NCI-H2029 (cell line): Measurements from ENCODE around the gene STK39.
A peak's percentile ranks its signal among the peaks of the same experiment; 100 is the strongest.
"Not testable (repeated sequence)": the region's sequence is repeated elsewhere in the genome, so short reads cannot be mapped to it uniquely, and the experiment has no call there.

ENCODE experiments used
- DNase-seq: peaks from one replicate; lab custom pipeline; 2025; lab: John Stamatoyannopoulos, UW

STK39 gene

DNA sequence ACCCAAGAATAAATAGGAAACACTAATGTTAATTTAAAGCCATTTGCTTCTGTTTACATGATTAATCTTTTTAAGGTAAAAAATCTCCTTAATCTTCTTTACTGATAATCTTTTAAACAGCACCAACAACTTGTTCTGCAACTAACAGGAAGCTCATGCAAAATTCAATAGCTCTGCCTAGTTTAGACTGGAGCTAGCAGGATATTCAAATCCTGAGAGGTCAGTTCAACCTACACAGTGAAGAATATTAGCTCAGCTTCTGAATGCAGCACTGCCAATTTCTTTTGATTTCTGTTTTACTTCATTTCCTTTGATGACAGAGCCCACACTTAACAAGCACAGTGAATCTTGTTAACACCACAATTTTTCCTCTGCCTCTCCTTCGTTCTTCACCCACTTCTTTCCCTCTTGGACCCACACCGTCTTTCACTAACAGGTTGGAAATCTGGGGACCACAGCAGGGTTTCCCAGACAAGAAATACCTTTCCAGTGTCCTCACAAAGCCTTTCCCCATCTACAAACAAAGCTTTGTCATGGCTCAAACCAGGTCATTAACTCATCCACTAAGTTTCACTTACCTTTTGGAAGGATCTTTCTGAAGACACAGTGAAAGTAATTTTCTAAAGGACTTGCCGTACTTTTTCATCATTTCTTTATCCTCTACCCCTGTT lies 109.8 kb downstream of the STK39 start:
- peak; percentile 22 for DNase-seq

DNA sequence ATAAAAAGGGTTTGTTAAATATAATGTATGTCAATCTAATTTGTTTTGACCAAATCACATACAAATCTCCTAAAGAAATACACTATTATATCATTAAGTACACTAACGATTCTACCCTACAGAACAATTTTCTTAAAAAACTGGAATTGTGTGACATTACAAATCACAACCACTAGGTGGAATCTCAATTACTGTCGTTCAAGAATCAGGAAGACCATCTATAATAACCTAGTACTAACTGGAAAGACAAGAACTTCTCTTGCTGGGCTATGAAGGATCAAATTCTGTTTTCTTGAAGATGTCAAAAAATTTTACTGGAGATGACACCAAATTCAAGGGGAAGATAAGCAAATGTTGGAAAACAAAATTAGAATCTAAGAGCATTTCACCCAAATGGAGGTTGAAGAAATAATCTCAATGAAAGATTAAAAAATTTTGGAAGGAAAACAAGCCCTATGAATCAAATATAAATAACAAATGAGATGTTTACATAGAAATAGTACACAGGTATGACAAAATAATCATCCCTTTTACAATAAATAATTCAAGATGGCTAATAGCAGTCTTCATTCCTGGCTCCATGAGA lies 110.9 kb downstream of the STK39 start:
- peak; percentile 31 for DNase-seq

GRCh38 chr2:168135630-168136029 lies 111.8 kb downstream of the STK39 start:
- no peak for DNase-seq

GRCh38 chr2:168135121-168135520 lies 112.3 kb downstream of the STK39 start:
- no peak for DNase-seq

DNA sequence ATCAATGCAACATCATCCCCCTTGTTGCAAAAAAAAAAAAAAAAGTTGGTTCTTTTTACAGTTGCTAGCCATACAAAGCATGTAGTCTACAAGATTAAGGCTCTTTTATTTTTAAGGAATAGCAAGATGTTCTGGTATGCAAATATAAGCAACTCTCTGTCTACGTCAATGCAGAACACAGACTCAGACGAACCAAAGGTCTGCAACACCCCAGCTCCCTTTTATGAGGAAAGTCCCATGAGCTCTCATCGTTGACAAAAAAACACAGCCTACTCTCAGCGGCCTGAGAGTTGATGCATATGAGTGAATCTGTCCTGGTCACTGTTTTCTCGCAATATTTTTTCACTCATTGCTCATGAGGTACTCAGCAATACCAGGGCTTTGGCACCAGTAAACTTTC lies 112.9 kb downstream of the STK39 start:
- DNase-seq: no peak

GRCh38 chr2:168132389-168132788 lies 115.0 kb downstream of the STK39 start:
- DNase-seq: no peak

- no peak for DNase-seq
Measured at GRCh38 chr2:168130346-168130745, 117.0 kb downstream of the STK39 start.

DNA sequence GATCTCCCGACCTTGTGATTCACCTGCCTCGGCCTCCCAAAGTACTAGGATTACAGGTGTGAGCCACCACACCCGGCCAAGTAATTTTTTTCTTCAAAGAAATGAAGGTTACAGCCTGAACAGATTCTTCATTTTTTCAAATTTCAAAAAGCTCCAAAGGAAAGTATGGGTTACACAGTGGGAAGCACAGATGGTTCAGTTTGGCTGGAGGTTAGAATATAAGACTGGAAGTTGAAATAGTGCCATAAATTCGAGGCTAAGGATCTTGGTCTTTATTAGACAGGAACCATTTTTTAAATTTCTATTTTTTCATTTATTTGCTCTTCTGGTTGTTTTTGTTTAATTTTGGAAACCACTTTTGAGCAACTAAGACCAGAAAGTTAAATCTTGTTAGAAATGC lies 120.0 kb downstream of the STK39 start:
- no peak for DNase-seq

DNA sequence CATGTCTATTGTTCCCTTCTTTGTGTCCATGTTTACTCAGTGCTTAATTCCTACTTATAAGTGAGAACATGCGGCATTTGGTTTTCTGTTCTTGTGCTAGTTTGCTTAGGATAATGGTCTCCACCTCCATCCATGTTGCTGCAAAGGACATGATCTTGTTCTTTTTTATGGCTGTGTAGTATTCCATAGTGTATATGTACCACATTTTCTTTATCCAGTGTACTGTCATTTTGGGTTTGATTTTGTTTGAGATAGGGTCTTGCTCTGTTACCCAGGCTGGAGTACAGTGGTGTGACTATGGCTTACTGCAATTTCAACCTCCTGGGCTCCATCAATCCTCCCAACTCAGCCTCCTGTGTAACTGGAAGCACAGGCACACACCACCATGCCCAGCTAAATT lies 125.2 kb downstream of the STK39 start:
- not testable (repeated sequence) for DNase-seq

DNA sequence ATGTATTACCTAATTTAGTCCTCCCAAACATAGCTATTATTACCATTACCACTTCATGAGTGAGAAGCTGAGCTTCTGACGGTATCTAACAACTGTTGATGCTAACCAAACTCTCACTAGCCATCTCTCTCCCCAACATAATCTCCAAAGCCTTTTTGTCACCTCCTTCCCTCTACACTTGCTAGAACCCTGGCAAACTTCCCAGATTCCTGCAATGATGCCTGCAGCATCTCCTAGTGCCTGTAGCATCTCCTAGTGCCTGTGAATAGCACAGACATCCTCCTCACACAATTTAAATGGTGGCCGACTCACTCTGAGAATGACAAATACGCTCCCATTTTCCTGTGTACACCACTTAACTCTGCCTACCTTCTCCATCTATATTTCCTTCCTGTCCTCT lies 126.7 kb downstream of the STK39 start:
- peak; percentile 33 for DNase-seq

GRCh38 chr2:168120310-168120709 lies 127.1 kb downstream of the STK39 start:
- DNase-seq: no peak

DNA sequence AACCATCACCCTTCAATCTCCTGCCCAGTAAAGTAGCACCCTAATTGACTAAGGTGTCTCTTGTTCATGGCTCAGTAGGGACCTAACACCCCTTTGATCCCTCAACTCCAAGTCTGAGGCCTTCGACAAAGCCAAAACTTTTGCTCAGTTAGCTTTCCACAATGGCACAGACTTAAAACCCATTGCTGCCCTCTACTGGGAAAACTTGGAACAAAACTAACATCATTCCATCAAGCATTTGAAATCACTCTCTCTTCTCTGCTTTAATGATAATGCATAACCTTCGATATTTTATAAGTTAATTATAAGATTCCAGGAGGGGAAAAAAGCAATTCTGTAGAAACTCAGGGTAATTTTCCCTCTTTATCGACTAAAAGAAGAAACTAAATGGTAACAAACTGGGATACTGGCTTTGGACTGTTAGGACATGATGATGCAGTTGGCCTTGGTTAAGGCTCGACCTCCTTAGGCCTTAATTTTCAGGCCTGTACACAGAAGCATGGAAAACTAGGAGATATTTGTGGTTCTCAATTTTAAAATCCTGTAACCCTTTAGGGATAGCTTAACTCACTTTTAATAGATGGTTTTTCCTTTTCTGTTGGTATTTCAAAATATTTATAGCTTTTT lies 127.8 kb downstream of the STK39 start:
- peak; percentile 23 for DNase-seq

DNA sequence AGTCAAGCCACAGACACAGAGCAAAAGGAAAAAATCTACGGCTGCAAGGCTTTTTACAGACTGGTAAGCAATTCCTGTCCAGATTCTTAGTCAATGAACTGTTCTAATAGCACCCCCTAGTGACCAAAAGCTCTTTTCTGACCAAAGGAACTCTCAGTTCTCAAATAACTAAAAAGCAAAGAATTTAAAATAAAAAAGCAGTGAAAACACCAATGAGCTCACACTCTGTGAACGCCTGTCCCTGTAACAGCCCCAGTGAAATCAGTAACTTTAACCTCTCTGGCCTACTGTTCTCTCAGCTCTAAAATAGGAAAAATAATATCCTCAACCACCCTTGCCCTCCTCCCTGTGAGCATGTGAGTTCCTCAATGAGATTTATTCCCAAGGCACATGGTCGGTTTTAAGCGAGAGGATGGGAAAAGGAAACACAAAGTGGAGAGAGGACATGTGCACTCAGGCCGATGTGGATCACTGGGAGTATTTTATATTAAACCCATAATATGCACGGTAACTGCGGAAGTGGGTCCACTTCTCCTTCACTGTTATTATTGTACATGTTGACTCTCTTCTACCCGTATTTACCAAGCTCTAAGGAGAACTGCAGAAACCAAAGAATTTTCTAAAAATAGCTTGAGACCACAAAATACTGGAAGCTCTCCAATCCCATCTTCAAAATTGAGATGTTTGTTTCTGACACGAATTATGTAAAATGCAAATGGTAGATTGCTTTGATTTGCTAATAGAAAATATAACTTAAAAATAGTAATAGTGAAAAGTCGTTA lies 128.5 kb downstream of the STK39 start:
- DNase-seq: peak; percentile 65

DNA sequence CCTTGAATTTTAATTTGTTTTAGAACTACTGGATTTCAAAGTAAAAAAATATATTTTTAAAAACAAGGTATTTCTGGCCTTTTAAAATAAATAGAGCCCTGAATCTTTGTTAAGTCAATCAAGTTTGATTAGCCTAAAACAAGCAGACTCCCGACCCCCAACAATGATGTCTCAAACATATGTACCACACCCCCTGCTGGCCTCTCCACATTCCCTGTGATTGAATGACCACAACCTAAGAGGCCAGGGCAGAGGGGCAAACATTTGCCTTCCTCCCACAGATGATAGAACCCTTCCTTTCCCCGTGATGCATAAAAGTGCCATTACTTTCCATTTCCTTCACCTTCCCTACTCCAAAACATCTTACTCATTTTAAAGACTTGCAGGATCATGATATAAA lies 130.9 kb downstream of the STK39 start:
- DNase-seq: no peak

DNA sequence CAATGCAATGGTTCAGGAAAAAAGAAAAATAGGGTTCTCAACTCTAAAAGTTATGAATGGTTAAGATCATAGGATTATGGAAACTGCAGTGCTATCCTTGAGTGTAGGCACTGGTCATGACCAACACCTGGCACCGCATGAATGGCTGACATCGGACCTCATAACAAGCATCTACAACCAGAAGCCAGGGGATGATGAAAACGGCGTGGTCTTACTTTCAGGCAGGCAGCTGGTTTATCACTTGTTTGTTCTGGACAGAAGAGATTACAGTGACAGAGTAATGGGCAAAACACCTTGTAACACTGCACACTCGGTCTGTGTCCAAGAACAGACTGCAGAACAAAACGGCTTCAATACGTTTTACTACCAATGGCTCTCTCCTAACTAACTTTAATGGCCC lies 132.8 kb downstream of the STK39 start:
- no peak for DNase-seq

DNA sequence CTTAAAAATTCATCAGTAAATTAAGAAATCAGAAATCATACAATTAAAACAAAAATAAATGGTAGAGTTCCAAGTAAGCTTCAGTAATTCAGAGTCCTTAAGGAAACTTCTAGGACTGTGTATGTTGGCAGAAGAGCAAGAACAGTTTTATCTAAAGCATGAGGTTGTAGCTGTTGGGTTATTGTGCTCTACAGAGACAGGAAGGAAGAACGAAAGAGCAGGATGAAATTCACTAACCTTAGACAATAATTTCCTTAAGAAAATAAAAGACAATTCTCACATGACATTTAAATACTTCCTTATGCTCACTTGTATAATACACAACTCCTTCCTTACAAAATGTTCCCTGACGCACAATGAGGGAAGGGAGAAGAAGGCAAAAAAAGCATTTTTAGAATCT lies 133.4 kb downstream of the STK39 start:
- no peak for DNase-seq

GRCh38 chr2:168107322-168107721 lies 140.1 kb downstream of the STK39 start:
- no peak for DNase-seq

GRCh38 chr2:168105127-168105683 lies 142.2 kb downstream of the STK39 start:
- DNase-seq: no peak

DNA sequence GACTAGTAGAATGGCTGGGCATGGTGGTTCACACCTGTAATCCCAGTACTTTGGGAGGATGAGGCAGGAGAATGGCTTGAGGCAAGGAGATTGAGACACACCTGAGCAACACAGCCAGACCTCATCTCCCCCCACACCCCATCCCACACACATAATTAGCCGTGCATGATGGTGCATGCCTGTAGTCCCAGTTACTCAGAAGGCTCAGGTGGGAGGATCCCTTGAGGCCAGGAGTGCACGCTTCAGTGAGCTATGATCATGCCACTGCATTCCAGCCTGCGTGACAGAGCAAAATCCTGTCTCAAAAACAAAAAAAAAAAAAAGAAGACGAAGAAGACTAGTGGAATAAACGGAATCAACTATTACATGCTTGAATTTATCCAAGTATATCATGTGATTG lies 150.0 kb downstream of the STK39 start:
- no peak for DNase-seq

DNA sequence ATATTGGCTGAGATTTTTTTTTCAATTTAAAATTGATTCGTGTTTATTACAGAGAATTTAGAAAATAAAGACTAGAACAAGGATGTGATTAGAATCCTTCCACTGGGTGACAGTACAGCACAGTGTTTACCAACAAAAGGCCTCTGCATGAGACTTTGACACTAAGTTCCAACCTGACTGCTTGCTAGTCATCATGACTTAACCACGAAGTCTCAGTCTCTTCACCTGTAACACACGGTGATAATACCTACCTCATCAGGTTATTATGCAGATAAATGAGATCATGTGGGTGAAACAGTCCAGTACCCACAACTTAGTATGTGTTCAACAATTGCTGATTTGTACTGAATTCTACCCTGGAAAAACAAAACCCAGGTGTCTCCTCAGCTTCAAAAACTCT lies 151.2 kb downstream of the STK39 start:
- DNase-seq: no peak

DNA sequence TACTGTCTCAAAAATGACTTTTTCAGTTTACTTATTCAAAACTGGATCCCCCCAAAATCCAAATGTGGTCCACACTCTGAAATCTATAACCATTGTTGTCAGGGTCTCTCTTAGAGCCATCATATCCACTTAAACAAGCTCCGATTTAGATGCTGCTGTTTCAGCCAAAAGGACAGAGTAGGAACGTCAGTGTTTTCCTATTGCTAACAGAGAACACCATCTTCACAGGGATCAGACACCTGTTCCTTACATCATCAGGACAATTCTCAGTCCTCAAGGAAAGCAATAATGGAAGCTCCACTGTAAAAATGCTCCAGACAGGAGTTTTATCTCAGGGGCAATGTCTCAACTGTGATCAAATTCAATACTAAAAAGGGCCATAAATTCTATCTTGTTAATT lies 155.4 kb downstream of the STK39 start:
- no peak for DNase-seq

GRCh38 chr2:168090366-168091135 lies 156.8 kb downstream of the STK39 start:
- DNase-seq: no peak
